Loucy (cell line): ENCODE measurements around the gene BRAF.

Source experiments
- CTCF ChIP-seq: fragments of 200-600 bp; sonication (generic); conservative IDR thresholded peaks from 2 replicates; pipeline ENCODE4 v1.5.1; 2014; ENCODE audit warnings: mild to moderate bottlenecking, antibody characterized with exemption, low read length
- EZH2phosphoT487 ChIP-seq: fragments of 200-600 bp; IDR thresholded peaks from 2 replicates; pipeline ENCODE4 v1.6.1; 2018; ENCODE audit warnings: antibody characterized with exemption, mild to moderate bottlenecking, moderate library complexity, borderline replicate concordance

- TF ChIP-seq CTCF (no peak), EZH2phosphoT487 (no peak)
These were observed 6.5 kb downstream of the BRAF start for GRCh38 chr7:140918236-140918635.
